Panc1 (cell line): ENCODE results near the gene CLCN1.

Experiments used
- POLR2AphosphoS5 ChIP-seq: IDR thresholded peaks from 2 replicates; pipeline ENCODE4 v1.6.1; 2012; ENCODE audit warnings: mild to moderate bottlenecking, low read depth, low read length, moderate library complexity
- TF ChIP-seq, protein P1 (sequence below): fragments of 450-650 bp; IDR thresholded peaks from 2 replicates; pipeline ENCODE4 v1.5.1; 2017; ENCODE audit warnings: mild to moderate bottlenecking

DNA sequence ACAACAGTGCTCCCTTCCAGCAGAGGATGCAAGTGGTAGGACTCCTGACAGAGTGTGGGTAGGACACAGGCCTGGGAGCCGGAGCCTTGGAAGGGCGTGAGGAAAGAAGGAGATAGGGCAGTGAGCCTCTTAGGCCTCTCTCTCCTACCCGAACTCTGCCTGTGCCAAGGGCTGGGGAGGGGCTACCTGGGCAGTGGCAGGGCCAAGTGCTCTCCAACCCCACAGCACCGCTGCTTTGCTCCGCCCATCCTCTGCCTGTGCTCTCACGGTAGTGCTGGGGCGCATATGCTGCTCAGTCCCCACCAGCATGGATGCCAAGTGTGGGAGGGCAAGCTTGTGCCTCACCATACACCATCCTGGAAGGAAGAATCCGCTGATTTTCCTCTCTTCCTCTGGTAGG lies 39.1 kb downstream of the CLCN1 start:
- TF ChIP-seq, protein P1, sequence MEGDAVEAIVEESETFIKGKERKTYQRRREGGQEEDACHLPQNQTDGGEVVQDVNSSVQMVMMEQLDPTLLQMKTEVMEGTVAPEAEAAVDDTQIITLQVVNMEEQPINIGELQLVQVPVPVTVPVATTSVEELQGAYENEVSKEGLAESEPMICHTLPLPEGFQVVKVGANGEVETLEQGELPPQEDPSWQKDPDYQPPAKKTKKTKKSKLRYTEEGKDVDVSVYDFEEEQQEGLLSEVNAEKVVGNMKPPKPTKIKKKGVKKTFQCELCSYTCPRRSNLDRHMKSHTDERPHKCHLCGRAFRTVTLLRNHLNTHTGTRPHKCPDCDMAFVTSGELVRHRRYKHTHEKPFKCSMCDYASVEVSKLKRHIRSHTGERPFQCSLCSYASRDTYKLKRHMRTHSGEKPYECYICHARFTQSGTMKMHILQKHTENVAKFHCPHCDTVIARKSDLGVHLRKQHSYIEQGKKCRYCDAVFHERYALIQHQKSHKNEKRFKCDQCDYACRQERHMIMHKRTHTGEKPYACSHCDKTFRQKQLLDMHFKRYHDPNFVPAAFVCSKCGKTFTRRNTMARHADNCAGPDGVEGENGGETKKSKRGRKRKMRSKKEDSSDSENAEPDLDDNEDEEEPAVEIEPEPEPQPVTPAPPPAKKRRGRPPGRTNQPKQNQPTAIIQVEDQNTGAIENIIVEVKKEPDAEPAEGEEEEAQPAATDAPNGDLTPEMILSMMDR = no peak
- no peak for TF ChIP-seq POLR2AphosphoS5
